GM19193 (cell line): ENCODE data around the gene CBX8.

Experiments used
- POLR2A ChIP-seq: IDR thresholded peaks from 4 replicates; pipeline ENCODE4 v1.6.1; 2011; ENCODE audit not compliant: insufficient read depth, insufficient read length; ENCODE audit errors: extremely low read depth

The CBX8 gene

DNA sequence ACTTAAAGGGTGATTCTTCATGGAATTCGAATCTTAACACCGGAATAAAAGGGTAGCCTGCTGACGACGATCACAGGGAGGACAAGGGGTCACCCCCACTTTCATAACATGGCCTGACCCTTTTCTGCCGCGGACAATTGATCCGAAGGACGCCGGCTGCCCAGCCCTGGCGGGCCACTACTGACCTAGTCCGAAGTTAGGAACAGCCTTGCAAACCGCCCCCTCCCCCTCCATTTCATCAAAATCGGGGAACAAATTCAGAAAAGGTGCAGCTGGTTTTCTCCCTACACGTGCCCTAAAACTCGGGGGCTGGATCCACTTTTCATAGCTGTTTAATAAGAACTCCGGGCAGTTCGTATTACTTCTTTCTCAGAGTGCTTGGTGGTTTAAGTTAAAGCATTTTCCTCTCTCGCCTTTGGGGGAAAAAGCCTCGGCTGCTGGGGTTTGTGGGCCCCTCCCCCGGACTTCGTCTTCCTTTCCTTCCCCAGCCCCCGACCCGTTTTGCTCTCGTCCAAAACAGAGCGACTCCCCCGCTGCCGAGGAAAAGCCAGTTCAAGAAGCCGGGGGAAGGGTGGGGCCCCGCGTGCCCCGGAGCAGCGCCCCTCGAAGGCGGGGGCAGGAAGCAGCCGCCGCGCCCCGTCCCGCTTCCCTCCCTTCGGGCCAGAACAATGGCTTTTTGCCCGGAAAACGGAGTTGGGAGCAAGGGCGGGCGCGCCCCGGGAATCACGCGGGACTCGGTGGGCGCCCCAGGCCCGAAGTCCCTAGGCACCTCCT lies 19.6 kb downstream of the CBX8 start:
- TF ChIP-seq POLR2A: no peak

DNA sequence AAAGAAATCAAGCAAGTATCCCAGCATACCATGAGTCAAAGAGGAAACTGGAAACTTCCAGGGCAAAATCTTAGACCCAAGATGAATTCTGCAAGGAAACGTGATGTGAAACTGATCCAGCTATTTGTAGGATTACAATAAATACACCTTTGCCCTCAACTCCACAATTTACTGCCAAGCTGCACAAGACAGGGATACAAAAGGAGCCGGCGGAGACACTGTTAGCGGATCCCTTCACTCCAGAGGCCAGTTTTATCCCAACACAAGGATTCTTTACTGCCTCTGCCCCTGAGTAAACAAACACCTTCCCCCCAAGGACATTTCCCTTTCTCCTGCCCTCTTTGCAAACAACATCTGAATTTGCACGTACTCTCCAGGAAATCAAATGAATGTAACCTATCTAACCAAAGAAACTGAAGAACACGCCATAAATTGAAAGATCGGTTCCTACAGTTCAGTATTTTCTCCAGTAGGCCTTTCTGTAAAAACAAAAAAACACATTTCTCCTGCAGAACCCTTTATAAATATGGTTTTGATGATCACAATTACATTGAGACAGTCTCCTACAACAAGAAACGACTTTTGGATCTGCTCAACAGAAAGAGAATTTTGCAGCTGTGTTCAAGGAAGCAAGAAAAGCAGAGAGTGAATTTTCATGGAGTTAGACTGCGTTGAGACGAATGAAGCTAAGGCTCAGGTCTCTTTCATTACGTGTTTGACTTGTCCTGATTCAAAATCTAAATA lies 20.3 kb downstream of the CBX8 start:
- no peak for TF ChIP-seq POLR2A

DNA sequence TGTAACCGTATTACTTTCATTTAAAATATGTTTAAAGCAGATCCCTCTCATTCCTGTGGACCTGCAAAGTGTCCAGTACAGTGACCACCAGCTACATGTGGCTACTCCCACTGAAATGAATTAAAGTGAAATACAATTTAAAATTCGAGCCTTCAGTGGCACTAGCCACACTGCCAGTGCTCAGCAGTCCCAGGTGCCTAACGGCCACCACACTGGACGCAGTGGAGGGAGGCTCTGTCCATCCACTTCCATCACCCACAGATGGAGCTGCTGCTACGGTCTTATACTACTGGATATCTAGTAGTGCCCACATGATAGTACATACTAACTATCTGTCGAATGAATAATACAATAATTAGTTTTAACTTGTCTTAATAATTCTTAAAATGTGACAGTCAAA lies 21.2 kb downstream of the CBX8 start:
- TF ChIP-seq POLR2A: no peak

- no peak for TF ChIP-seq POLR2A
These were observed 22.3 kb downstream of the CBX8 start for GRCh38 chr17:79774561-79774975.

GRCh38 chr17:79771276-79771675 lies 25.6 kb downstream of the CBX8 start:
- TF ChIP-seq POLR2A: no peak

DNA sequence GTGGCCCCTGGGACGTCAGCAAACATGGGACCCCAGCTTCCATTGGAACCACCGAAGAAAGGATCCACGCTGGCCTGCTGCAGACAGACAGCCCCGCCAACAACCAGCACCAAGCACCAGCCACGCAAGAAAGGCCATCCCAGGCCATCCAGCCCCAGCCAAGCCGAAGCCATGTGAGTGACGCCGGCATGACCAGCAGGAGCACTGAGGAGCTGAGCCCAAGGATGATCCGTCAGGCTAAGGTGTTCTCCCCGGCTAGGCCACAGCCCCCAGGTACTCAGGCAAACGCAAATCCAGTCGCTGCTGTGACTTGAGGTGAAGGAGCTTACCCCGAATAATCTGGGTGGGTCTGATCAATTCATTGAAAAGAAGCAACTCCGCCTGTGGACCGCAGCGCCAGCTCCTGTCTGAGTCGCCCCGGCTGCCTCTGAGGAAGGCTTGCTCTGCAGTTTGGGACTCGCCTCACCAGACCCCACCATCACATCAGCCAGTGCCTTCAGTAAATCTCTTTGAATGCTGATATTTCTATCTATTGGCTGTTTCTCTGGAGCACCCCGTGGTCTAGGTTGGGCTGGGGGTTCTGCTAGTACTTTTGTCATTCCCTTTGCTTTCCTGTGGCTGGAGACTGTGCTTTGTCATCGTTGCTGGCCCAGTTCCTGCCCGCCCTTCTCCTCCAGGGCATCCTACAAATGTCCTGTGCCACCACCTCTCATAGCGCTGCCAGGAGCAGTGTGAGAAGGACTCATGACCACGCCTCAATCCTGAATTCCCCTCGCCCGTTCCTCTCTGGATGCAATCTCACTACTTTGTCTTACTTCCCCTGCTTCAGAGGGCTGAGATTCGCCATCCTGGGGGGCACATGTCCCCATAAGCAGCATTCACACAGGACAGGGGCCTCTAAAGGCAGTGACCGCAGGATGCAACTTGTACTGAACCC lies 27.0 kb downstream of the CBX8 start:
- TF ChIP-seq POLR2A: no peak

DNA sequence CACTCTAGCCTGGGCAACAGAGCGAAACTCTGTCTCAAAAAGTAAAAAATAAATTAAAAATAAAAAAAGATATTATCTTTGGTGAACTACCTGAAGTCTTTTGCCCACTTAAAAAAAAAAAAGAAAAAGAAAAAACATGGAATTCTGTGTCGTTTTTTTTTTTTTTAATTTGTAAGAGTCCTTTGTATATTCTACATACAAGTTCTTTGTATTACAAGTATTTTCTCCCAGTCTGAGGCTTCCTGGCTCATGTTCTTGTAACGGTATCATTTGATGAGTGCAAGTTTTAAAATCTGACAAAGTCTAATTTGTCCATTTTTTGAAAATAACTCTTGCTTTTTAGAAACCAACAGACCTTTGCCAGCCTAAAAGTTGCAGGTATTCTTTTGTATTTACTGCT lies 31.2 kb downstream of the CBX8 start:
- no peak for TF ChIP-seq POLR2A

DNA sequence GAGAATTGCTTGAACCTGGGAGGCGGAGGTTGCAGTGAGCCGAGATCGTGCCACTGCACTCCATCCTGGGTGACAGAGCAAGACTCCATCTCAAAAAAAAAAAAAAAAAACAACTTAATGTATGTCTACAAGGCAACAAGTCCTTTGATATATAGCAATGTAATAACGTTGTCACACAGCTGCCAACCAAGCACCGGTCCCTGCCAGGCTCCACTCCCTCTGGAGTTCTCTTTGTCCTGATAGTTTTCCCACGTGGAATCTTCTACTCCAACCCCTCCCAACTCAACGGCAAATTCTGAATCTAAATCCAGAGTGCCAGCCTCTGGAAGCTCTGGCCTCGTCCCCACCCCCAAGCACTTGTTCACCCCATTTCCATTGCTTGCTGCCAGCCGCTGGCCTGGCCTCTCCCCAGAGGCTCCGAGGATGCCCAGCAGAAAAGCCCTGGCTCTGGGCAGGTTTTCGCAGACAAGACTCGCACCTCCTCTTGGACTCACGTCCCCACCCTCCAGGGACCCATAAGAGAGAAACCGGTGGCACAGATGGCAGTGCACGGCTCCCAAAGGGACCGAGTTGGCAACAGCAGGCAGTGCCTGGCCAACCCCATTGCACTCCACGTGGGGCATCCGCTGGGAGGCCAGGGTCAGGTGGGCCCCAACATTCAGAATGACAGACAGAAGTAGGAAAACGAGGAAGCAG lies 34.8 kb downstream of the CBX8 start:
- no peak for TF ChIP-seq POLR2A

GRCh38 chr17:79760197-79760906 lies 36.5 kb downstream of the CBX8 start:
- no peak for TF ChIP-seq POLR2A

DNA sequence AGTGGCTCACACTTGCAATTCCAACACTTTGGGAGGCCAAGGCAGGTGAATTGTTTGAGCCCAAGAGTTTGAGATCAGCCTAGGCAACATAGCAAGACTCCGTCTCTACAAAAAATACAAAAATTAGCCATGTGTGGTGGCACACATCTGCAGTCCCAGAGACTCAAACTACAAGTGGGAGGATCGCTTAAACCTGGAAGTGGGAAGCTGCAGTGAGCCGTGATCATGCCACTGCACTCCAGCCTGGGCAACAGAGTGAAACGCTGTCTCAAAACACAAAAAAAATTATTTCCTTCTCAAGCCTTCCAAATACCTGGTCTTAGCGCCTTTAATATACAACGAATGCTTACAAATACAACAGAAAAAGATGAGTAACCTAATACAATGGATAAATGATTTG lies 38.6 kb downstream of the CBX8 start:
- no peak for TF ChIP-seq POLR2A

DNA sequence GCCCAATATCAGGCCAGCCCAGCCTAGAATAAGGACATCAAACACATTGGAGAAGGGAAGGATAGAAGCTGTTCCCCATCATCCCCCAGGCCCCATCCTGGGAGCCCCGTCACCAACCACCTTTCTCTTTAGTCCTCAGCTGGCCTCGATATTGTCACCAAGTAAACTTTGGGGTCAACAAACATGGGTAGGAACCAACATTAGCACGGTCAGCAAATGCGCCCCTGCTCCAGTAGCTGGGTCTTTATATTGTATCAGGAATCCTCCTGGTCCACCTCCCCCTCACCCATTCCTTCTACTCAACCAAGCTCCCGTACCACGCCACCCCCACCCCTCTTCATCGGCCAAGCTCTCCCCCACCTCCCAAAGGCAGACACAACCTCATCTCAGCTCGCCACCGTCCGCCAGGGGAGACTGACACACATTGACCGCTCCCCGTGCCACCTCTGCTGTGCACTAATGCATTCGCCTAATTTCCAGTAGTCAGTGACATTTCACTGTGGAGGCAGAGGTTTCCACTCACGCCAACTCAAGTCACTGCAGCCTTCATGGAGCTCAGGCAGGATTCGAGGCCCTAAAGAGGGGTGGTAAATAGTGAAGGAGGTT lies 39.6 kb downstream of the CBX8 start:
- no peak for TF ChIP-seq POLR2A

DNA sequence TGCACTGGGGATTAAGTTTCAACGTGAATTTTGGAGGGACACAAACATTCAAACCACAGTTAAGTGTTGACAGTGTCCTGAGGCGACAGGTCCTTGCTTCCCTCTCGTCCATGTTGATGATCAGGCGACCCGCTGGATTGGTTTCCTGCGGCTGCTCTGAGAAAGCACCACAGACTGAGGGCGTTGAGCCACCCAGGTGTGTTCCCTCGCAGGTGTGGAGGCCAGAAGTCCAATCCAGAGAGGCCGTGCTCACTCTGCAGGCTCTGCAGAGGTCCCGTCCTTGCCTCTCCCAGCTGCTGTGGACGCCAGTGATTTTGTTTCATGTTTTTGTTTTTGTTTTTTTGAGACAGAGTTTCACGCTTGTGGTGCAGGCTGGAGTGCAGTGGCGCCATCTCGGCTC lies 41.3 kb downstream of the CBX8 start:
- no peak for TF ChIP-seq POLR2A

DNA sequence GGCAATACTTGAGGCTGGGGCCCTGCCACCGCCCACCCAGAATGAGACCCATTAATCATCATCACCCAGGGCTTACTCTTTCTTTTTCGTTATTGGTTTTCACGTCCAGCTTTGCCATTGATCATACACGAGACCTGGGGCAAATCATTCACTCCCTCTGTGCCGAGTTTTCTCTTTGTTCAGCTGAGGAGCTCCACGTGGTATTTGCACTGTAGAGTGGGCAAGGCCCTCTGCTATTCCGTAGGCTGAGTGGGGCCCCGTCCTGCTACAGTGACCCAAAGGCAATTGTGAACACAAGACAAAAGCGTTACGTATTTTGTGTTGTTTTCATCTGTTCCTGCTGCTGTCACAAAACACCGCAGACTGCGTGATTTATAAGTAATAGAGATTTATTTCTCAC lies 42.5 kb downstream of the CBX8 start:
- TF ChIP-seq POLR2A: no peak

DNA sequence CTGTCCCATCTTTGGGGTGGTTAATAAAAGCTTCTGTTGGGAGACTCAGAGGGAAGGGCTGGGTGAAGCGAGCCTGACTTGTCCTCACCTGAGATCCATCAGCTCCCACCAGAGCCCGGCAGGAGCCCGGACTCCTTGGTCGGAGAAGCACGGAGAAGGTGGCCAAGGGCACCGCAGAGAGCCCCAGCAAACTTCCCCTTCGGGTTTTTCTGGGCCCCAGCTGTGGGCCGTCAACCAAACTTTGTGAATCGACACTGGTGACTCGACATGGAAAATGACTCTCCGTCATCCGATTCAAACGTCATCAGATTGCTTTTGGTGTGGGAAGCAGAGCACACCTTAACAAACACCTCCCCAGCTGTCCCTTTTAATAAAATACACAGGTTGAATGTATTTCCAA lies 44.7 kb downstream of the CBX8 start:
- TF ChIP-seq POLR2A: no peak
